A549 (cell line): ENCODE results near the gene CRADD. TPM values are rescaled to one million over a fixed set of nuclear protein-coding genes. Genes with fewer than 3 reads are reported as not detected.

ENCODE experiments used
- ATAC-seq, 2 experiments: fragments of 200-7000 bp in 1 of 2; fragments of >200 bp in 1 of 2; cut with Nextera tagmentation in 1 of 2; cut with Tn5 transposase in 1 of 2; 3 replicates each; pipeline versions ENCODE4 v1.8.0 to v1.9.1; 2018 to 2020; ENCODE audit warnings: mild to moderate bottlenecking in 1 of 2, moderate library complexity in 1 of 2
- CTCF ChIA-PET: fragments of 300-600 bp; sonication (Branson Sonifier 250); formaldehyde crosslinking; extraction: SDS; loops from one replicate; lab custom pipeline; 2021; ENCODE audit warnings: antibody characterized with exemption, inconsistent platforms; lab: Yijun Ruan, JAX
- POLR2A ChIA-PET: fragments of 350-600 bp; formaldehyde crosslinking; extraction: SDS; loops from one replicate; lab custom pipeline; 2021; ENCODE audit warnings: antibody characterized with exemption, inconsistent platforms; lab: Yijun Ruan, JAX
- DNase-seq, 2 experiments: peaks; one replicate each; pipeline versions ENCODE4 v3.0.0 to v3.0.0-alpha.2; 2011 to 2016; ENCODE audit warnings: low read depth in 1 of 2, low spot score in 1 of 2
- FAIRE-seq: peaks from 2 replicates; lab custom pipeline; 2011; peaks lifted over from hg19 to GRCh38; lab: Jason Lieb, UNC
- H3K27ac ChIP-seq, 2 experiments: fragments of >200 bp; sonication (Bioruptor Twin); formaldehyde crosslinking; 3 replicates each; pipeline ENCODE4 v1.5.1; 2016 to 2017
- H3K4me1 ChIP-seq: fragments of >200 bp; sonication (Bioruptor Twin); formaldehyde crosslinking; 3 replicates; pipeline ENCODE4 v1.6.1; 2016
- H3K4me2 ChIP-seq: fragments of >200 bp; sonication (Bioruptor Twin); formaldehyde crosslinking; 3 replicates; pipeline ENCODE4 v1.6.1; 2016
- H3K4me3 ChIP-seq: fragments of >200 bp; sonication (Bioruptor Twin); formaldehyde crosslinking; 3 replicates; pipeline ENCODE4 v1.5.1; 2016
- H3K9me3 ChIP-seq: fragments of >200 bp; sonication (Bioruptor Twin); formaldehyde crosslinking; 3 replicates; pipeline ENCODE4 v1.6.1; 2016
- CBX2 ChIP-seq: fragments of 200-600 bp; sonication (generic); IDR thresholded peaks from 2 replicates; pipeline ENCODE4 v1.6.1; 2016; ENCODE audit warnings: low read depth, mild to moderate bottlenecking, borderline replicate concordance
- CHD2 ChIP-seq: fragments of 150-350 bp; IDR thresholded peaks from 2 replicates; pipeline ENCODE4 v1.6.1; 2014; ENCODE audit warnings: low read length; ENCODE audit not compliant: partially characterized antibody
- EP300 ChIP-seq, 2 experiments: fragments of >200 bp; sonication (Bioruptor Twin); formaldehyde crosslinking; IDR thresholded peaks; 2 replicates in 1 of 2; 3 replicates in 1 of 2; pipeline ENCODE4 v1.6.1; 2016 to 2017
- FOXS1 ChIP-seq: fragments of 250-450 bp; sonication (Bioruptor Pico); IDR thresholded peaks from 2 replicates; pipeline ENCODE4 v1.5.0; 2020; ENCODE audit warnings: mild to moderate bottlenecking, moderate library complexity
- HOXB13 ChIP-seq: fragments of 250-450 bp; sonication (Bioruptor Pico); IDR thresholded peaks from 2 replicates; pipeline ENCODE4 v1.5.0; 2020; ENCODE audit warnings: low read depth, mild to moderate bottlenecking, moderate library complexity
- KDM1A ChIP-seq: fragments of 200-600 bp; sonication (generic); IDR thresholded peaks from 2 replicates; pipeline ENCODE4 v1.6.1; 2016; ENCODE audit warnings: low read depth, mild to moderate bottlenecking
- MYC ChIP-seq: IDR thresholded peaks from 2 replicates; pipeline ENCODE4 v1.6.1; 2012; ENCODE audit warnings: mild to moderate bottlenecking, inconsistent platforms, low read length, improper control_type of control experiment, borderline replicate concordance
- NFE2L2 ChIP-seq: fragments of 150-350 bp; conservative IDR thresholded peaks from 2 replicates; pipeline ENCODE4 v1.6.1; 2014; ENCODE audit warnings: low read length
- NPAS2 ChIP-seq: fragments of 250-450 bp; sonication (Bioruptor Pico); IDR thresholded peaks from 2 replicates; pipeline ENCODE4 v1.8.0; 2022; ENCODE audit warnings: mild to moderate bottlenecking, moderate library complexity, borderline replicate concordance
- PHF8 ChIP-seq: fragments of 200-600 bp; sonication (generic); IDR thresholded peaks from 2 replicates; pipeline ENCODE4 v1.6.1; 2016; ENCODE audit warnings: low read depth, mild to moderate bottlenecking, antibody characterized with exemption, moderate library complexity, borderline replicate concordance
- POLR2A ChIP-seq: IDR thresholded peaks from 2 replicates; pipeline ENCODE4 v1.6.1; 2012; ENCODE audit warnings: mild to moderate bottlenecking, low read length
- POLR2AphosphoS2 ChIP-seq: conservative IDR thresholded peaks from 2 replicates; pipeline ENCODE4 v1.6.1; 2012; ENCODE audit warnings: low read length, improper control_type of control experiment, inconsistent platforms
- RARB ChIP-seq: fragments of 250-450 bp; sonication (Bioruptor Pico); IDR thresholded peaks from 2 replicates; pipeline ENCODE4 v1.8.0; 2021; ENCODE audit warnings: mild to moderate bottlenecking, moderate library complexity
- RNF2 ChIP-seq: fragments of 200-600 bp; sonication (generic); IDR thresholded peaks from 2 replicates; pipeline ENCODE4 v1.6.1; 2016; ENCODE audit warnings: low read depth, mild to moderate bottlenecking, antibody characterized with exemption, moderate library complexity, borderline replicate concordance
- ZNF302 ChIP-seq: fragments of 250-450 bp; sonication (Bioruptor Pico); IDR thresholded peaks from 2 replicates; pipeline ENCODE4 v1.9.0; 2021; ENCODE audit warnings: inconsistent platforms, mild to moderate bottlenecking, moderate library complexity
- ZSCAN20 ChIP-seq: fragments of 250-450 bp; sonication (Bioruptor Pico); IDR thresholded peaks from 2 replicates; pipeline ENCODE4 v1.8.0; 2022; ENCODE audit warnings: mild to moderate bottlenecking, moderate library complexity
- WGBS: methylation state at CpG from one replicate; pipeline ENCODE4 v1.1.6; 2017; ENCODE audit errors: missing lambda C conversion rate; 5-methylcytosine and 5-hydroxymethylcytosine counted together
- polyA plus RNA-seq, 4 experiments: library from polyadenylated mRNA; depleted of rRNA in 3 of 4; stranded (reverse); fragments of >200 nt; fragmentation: RNase III in 1 of 4; extraction: RNeasy Plus Mini Kit Qiagen cat#74134 plus additional on column Dnase treatment in 1 of 4; gene quantifications; 2 replicates in 3 of 4; 3 replicates in 1 of 4; pipeline ENCODE4 v1.2.3, GENCODE V29; 2011 to 2017
- TF ChIP-seq, protein P1 (sequence below): IDR thresholded peaks from 2 replicates; pipeline ENCODE4 v1.6.1; 2012
- TF ChIP-seq, protein P2 (sequence below): fragments of >200 bp; sonication (Bioruptor Twin); formaldehyde crosslinking; IDR thresholded peaks from 2 replicates; pipeline ENCODE4 v1.6.1; 2016
- TF ChIP-seq, protein P3 (sequence below): IDR thresholded peaks from 2 replicates; pipeline ENCODE4 v1.6.1; 2012

The CRADD gene
- polyA plus RNA-seq, 2 of the 4 experiments (the other 2 are of a cell fraction), result 13.2 to 23.0 TPM

DNA sequence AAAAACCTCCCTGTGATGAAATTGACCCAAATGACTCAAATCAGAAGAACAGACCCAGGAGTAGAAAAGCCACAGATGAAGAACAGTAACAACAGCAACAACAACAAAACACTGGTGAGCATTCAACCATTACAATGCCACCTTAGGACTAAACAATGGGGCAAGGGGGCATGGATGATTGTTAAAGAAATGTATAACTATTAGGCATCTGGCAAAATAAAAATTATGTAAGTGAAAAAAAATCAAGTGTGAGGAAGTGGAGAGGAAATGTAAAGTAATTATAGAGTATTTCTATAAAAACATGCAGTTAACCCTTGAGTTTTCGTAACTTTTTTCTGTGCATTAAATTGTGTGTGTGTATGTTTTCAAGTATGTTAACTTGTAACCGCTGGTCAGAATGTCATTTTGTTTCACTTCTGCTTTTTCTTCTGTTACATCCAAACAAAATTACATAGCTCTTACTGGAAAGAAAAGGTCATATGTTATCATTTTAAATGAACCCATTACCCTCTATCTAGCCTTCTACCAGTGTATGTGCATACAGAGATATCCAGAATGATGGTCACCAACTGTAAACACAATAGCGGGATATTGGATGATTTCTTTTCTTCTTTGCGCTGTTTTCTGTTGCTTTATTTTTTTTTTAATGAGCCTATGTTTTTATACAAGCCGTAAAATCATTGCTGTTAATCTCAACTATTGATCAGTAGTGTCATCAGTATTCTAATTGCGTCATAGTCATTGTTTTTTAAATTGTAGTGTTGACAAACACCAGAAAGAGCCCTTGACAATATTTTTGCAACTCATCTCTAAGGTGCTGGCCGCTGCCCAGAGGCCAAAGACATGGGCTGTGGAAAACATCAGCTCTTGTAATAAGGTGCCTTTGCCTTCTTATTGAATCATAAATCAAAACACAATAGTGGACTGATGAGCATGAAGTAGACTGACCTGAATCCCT, 170.6 kb downstream of the CRADD start:
- Histone ChIP-seq H3K4me2 (no peak overlapping the region), H3K9me3 (no peaks in the 10 kb centered on the region), H3K4me3 (no peak overlapping the region), H3K4me1 (no peaks in the 10 kb centered on the region), H3K27ac (no peak overlapping the region)
- DNase-seq (no peak), FAIRE-seq (no peak), ATAC-seq (no peak)
- WGBS, result 88% methylated on average over 7 of the region's 7 CpGs
- no peak for TF ChIP-seq ZSCAN20
- no peak for TF ChIP-seq NFE2L2
- TF ChIP-seq CBX2, result no peak
- TF ChIP-seq, protein P1, sequence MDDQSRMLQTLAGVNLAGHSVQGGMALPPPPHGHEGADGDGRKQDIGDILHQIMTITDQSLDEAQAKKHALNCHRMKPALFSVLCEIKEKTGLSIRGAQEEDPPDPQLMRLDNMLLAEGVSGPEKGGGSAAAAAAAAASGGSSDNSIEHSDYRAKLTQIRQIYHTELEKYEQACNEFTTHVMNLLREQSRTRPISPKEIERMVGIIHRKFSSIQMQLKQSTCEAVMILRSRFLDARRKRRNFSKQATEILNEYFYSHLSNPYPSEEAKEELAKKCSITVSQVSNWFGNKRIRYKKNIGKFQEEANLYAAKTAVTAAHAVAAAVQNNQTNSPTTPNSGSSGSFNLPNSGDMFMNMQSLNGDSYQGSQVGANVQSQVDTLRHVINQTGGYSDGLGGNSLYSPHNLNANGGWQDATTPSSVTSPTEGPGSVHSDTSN, result no peak
- TF ChIP-seq PHF8, result no peak
- TF ChIP-seq FOXS1 (CRISPR knock-in tag), result no peak
- TF ChIP-seq, protein P2, sequence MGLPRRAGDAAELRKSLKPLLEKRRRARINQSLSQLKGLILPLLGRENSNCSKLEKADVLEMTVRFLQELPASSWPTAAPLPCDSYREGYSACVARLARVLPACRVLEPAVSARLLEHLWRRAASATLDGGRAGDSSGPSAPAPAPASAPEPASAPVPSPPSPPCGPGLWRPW, result no peak
- ChIA-PET POLR2A (no interaction called here), CTCF (interaction anchor here (1.0 kb wide), 1 partner anchor 9 kb away, joined by 4 read pairs; no protein-coding TSS in a partner anchor)

DNA sequence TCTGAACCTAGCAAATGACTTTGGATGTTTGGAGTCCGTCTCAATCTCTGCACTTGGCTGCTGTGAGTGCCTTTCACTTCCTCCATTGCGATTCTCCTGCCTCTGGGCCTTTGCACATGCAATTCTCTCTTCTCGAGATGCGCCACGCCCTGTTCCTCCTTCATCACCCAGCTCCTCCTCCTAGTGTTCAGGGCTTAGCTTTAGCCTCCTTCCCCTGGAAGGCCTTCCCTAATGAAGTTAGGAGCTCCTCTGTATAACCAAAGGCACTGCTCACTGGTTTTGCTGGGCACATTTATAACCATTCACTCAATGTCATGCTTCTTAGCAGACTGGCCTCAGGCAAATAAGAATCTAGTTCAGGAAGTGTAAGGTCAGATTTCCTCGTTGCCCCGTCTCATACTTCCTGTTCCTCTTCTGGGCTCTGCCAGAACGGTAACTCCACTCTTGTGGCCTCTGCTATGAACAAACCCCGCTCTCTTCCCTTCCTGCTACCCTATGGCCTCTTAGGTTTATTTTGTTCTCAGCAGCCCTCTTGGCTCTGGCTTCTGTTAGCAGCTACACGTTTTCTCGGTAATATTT, 171.4 kb downstream of the CRADD start:
- CTCF ChIA-PET, result no interaction called here
- H3K27ac ChIP-seq, result no peak overlapping the region
- TF ChIP-seq HOXB13 (CRISPR knock-in tag), result no peak
- no peak for TF ChIP-seq EP300 (IDR thresholded peaks at IDR 0.05)
- TF ChIP-seq POLR2A, result no peak
- no peak for DNase-seq
- POLR2A ChIA-PET, result no interaction called here
- no peak for ATAC-seq
- no peak overlapping the region for H3K4me2 ChIP-seq
- no peaks in the 10 kb centered on the region for H3K9me3 ChIP-seq
- H3K4me1 ChIP-seq, result no peaks in the 10 kb centered on the region
- H3K4me3 ChIP-seq, result no peak overlapping the region
- WGBS, result 89% methylated on average over 11 of the region's 11 CpGs
- no peak for FAIRE-seq

DNA sequence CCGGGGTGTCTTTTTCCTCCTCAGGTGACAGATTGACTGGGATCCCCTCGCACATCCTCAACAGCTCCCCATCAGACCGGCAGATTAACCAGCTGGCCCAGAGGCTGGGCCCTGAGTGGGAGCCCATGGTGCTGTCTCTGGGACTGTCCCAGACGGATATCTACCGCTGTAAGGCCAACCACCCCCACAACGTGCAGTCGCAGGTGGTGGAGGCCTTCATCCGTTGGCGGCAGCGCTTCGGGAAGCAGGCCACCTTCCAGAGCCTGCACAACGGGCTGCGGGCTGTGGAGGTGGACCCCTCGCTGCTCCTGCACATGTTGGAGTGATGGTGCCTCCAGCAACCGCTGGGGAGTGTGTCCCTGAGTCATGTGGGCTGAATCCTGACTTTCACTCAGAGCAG, 172.8 kb downstream of the CRADD start:
- no peak overlapping the region for H3K4me2 ChIP-seq
- FAIRE-seq (no peak), DNase-seq (no peak), ATAC-seq (no peak)
- ChIA-PET POLR2A (no interaction called here), CTCF (interaction anchor here (0.8 kb wide), 1 partner anchor 22 kb away, joined by 3 read pairs; no protein-coding TSS in a partner anchor)
- H3K9me3 ChIP-seq, result no peaks in the 10 kb centered on the region
- no peak overlapping the region for H3K4me3 ChIP-seq
- H3K4me1 ChIP-seq, result no peaks in the 10 kb centered on the region
- TF ChIP-seq PHF8, result no peak
- no peak for TF ChIP-seq MYC
- TF ChIP-seq POLR2AphosphoS2, result no peak
- TF ChIP-seq, protein P2, result no peak
- TF ChIP-seq CHD2, result no peak
- TF ChIP-seq, protein P3, sequence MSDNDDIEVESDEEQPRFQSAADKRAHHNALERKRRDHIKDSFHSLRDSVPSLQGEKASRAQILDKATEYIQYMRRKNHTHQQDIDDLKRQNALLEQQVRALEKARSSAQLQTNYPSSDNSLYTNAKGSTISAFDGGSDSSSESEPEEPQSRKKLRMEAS, result no peak
- TF ChIP-seq KDM1A, result no peak
- TF ChIP-seq RNF2, result no peak
- TF ChIP-seq RARB (CRISPR knock-in tag), result no peak
- no peak for TF ChIP-seq NPAS2
- no peak for TF ChIP-seq POLR2A
- no peak for TF ChIP-seq ZNF302
- 93% methylated on average over 8 of the region's 15 CpGs for WGBS
- no peak overlapping the region for H3K27ac ChIP-seq
